GM18502 (cell line): ENCODE results near the gene SMAP1.

Experiments used
- ATAC-seq: cut with Tn5 transposase; IDR thresholded peaks from one replicate; pipeline ENCODE4 v1.9.1; 2021; ENCODE audit warnings: mild to moderate bottlenecking; ENCODE audit not compliant: unreplicated experiment, poor library complexity

The SMAP1 gene

DNA sequence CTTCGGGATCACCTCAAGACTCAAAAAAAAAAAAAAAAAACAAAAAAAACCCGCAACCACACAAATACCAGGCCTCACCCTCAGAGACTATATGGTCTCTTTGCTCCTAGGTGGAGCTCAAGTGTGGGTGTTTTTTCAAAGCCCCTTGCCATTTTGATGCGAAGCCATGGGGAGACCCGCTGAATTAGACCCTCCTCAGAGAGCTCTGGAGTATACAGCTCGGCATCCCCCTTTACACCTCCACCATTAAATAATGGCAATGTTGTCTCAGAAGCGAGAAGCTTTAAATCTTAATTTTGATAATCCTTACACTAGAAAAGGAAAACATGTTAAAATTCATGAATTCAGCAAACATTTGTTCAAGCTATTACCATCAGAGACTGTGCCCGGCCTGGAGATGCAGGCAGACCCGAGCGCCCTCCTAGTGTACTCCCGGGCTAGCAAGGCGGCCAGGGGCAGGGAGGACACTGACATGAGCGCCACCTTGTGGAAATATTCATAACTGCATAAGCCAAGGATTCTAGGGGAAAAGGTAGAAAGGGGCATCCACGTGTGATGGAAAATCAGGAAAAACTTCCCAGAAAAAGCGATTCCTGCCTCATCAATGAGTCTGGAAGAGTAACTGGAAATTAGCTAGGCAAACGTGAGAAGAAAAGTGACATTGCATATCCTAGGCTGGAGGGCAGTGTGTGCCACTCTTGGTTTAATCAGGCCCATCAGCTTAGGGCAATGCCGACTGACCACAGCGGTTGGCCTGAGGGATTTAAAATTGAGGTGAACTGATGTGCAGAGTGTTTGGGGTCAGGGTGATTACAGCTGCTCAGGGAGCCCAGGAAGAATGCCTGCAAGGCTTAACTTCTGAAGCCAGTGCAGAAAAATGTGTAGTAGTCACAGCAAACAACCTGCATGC, 216.6 kb downstream of the SMAP1 start:
- peak; percentile 79 for ATAC-seq

- no peak for ATAC-seq
Measured at GRCh38 chr6:70886071-70886470, 218.4 kb downstream of the SMAP1 start.

GRCh38 chr6:70886661-70887060, 219.0 kb downstream of the SMAP1 start:
- ATAC-seq, result no peak

DNA sequence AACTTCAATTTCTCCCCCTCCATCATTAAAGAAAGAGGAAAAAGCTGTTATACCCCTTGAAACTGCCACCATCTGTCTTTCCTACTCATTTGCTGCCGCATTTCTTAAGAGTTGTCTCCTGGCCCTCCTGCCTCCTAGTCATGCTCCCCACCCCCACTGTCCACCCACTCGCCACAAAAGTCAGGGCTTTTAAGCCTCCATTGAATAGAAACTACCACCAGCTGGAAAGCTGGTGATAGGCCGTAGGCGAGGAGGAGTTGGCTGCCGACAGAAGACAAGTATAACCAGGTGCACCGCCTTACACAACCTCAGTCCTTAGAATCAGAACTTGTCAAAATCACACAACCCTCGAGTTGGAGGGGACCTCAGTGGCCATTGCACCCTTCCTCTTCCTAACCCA, 221.6 kb downstream of the SMAP1 start:
- no peak for ATAC-seq

- no peak for ATAC-seq
Measured at GRCh38 chr6:70894001-70894400, 226.3 kb downstream of the SMAP1 start.

- no peak for ATAC-seq
Measured at GRCh38 chr6:70900047-70900446, 232.4 kb downstream of the SMAP1 start.

GRCh38 chr6:70901324-70901723, 233.6 kb downstream of the SMAP1 start:
- ATAC-seq, result no peak

DNA sequence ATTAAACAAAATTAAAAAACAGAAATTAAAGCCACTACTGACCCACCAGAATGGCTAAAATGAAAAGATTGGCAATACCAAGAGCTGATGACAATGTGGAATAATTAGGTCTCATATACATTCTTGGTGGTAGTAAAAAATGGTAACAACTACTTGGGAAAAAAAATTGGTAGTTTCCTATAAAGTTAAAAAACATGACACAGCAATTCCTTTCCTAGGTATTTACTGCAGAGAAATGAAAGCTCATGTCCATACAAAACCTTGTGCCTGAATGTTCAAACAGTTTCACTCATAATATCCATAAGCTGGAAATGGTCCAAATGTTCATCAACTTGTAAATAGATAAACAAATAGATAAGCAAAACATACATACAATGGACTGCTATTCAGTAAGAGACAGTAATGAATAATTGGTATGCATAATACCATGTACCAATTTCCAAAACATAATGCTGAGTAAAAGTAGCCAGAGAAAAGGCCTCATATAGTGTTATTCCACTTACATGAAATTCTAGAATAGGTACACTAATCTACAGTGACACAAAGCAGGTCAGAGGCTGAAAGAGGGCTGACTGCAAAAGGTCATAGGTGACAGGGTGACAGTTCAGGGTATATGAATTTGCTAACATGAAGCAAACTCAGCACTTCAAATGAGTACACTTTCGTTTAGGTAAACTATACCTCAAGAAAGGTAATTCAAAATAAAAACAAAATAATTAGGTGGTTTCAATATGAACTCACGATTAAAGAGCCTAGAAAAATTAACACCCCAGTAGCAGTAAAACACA, 236.2 kb downstream of the SMAP1 start:
- no peak for ATAC-seq

DNA sequence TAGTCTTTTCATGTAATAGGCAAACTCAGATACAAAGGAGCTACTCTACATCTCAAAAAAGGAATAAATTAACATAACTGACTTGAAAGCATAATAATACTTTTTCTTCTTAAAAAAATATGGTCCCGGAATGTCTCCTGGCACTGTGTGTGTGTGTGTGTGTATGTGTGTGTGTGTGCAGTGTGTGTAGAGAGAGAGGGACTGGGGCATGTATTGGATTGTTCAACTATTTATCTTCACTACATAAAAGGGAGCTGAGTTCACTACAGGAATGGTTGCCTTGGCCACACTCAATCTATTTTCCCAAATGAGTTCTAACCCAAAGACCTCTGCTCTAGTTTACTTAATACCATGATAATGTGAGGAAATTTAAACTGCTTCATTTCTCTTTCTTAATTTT, 238.1 kb downstream of the SMAP1 start:
- no peak for ATAC-seq
